Neural crest cell (in vitro differentiated cells): ENCODE results near the gene IL3. TPM values are rescaled to one million over a fixed set of nuclear protein-coding genes. Genes with fewer than 3 reads are reported as not detected.

ENCODE experiments used
- DNase-seq: peaks from one replicate; pipeline ENCODE4 v3.0.0; 2021; ENCODE audit warnings: low read depth, mixed read lengths, low spot score
- H3K27ac Mint-ChIP-seq: one replicate; pipeline ENCODE4 v1.8.0; 2021; ENCODE audit warnings: mild to moderate bottlenecking, mixed read lengths; ENCODE audit not compliant: unreplicated experiment
- H3K27me3 Mint-ChIP-seq: 2 replicates; pipeline ENCODE4 v1.8.0; 2021; ENCODE audit warnings: low read depth, mild to moderate bottlenecking, mixed read lengths
- H3K36me3 Mint-ChIP-seq: 2 replicates; pipeline ENCODE4 v1.8.0; 2021; ENCODE audit warnings: low read depth, mild to moderate bottlenecking, mixed read lengths
- H3K4me1 Mint-ChIP-seq: 2 replicates; pipeline ENCODE4 v1.8.0; 2021; ENCODE audit warnings: mixed read lengths
- H3K4me3 Mint-ChIP-seq: one replicate; pipeline ENCODE4 v1.8.0; 2021; ENCODE audit warnings: mild to moderate bottlenecking, mixed read lengths
- H3K9me3 Mint-ChIP-seq: 2 replicates; pipeline ENCODE4 v1.8.0; 2021; ENCODE audit warnings: mixed read lengths
- total RNA-seq: library from RNA; stranded (reverse); gene quantifications from 2 replicates; pipeline ENCODE4 v1.2.1, GENCODE V29; 2021
- TF ChIP-seq, protein P1 (sequence below): fragments of 200-600 bp; sonication (generic); conservative IDR thresholded peaks from 2 replicates; pipeline ENCODE4 v1.5.0; 2021; ENCODE audit warnings: antibody characterized with exemption, mild to moderate bottlenecking

The IL3 gene
- total RNA-seq, 1 donor from 2014 or later, result not detected

DNA sequence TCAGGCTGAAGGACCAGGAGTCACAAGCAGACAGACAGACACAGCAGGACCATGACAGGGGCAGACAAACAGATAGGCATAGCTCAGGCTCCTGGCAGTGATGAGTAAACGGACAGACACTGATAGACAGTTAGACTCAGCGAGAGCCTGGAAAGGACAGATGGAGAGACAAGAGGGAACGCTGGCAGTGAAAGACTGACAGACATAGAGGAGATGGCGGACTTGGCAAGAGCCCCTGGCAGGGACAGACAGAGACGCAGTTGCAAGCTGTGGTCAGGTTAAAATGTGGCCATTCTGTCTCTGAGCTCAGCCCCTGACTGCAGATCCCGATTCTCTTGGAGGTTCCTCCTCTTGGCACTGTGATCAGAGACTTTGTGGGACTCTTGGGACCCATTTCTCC, 26.7 kb downstream of the IL3 start:
- Mint-ChIP-seq H3K27ac (peak overlapping the region; percentile 53), H3K4me1 (no peaks in the 10 kb centered on the region), H3K36me3 (no peaks in the 10 kb centered on the region), H3K9me3 (no peaks in the 10 kb centered on the region), H3K4me3 (no peak overlapping the region), H3K27me3 (no peaks in the 10 kb centered on the region)
- TF ChIP-seq, protein P1, sequence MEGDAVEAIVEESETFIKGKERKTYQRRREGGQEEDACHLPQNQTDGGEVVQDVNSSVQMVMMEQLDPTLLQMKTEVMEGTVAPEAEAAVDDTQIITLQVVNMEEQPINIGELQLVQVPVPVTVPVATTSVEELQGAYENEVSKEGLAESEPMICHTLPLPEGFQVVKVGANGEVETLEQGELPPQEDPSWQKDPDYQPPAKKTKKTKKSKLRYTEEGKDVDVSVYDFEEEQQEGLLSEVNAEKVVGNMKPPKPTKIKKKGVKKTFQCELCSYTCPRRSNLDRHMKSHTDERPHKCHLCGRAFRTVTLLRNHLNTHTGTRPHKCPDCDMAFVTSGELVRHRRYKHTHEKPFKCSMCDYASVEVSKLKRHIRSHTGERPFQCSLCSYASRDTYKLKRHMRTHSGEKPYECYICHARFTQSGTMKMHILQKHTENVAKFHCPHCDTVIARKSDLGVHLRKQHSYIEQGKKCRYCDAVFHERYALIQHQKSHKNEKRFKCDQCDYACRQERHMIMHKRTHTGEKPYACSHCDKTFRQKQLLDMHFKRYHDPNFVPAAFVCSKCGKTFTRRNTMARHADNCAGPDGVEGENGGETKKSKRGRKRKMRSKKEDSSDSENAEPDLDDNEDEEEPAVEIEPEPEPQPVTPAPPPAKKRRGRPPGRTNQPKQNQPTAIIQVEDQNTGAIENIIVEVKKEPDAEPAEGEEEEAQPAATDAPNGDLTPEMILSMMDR, result no peak
- no peak for DNase-seq

DNA sequence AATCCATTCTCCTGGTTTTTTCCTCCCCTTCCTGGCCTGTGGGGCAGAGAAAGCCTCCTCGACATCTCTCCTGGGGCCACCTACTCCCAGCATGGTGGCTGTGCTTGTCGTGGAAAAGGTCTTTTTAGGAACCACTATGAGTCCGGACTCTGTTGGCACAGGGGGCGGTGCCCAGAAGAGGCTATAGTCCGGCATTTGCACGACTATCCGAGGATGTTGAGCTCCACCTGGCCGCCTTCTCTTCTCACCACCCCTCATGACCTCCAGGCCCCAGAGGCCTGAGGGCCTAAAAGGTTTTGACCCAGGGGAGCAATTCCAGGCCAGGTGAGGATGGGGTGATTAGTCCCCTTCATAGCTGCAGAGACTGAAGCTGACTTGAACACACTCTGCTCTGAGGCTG, 27.2 kb downstream of the IL3 start:
- Mint-ChIP-seq H3K36me3 (no peaks in the 10 kb centered on the region), H3K27me3 (no peaks in the 10 kb centered on the region), H3K4me1 (no peaks in the 10 kb centered on the region), H3K9me3 (no peaks in the 10 kb centered on the region), H3K4me3 (no peak overlapping the region), H3K27ac (no peak overlapping the region)
- TF ChIP-seq, protein P1, result no peak
- DNase-seq, result no peak

DNA sequence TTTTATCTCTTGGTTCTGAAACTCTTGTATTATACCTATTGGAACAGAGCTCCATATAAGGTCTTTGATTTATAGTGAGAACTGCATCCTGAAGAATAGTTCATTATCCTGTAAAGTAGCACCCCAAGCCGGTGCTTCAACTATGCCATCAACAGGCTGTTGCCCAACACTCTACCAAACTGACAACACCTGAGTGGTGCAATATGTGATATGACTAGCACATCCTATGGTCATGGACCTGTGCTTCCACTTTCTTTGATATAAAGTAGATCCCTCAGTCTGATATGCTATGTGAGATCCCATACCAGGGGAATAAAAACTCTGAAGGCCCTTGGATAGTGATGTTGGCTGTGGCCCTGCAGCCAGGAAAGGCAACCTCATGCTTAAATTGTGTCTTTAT, 28.9 kb downstream of the IL3 start:
- no peak overlapping the region for H3K4me3 Mint-ChIP-seq
- DNase-seq, result no peak
- H3K4me1 Mint-ChIP-seq, result no peaks in the 10 kb centered on the region
- TF ChIP-seq, protein P1, result no peak
- no peak overlapping the region for H3K27ac Mint-ChIP-seq
- no peaks in the 10 kb centered on the region for H3K36me3 Mint-ChIP-seq
- H3K27me3 Mint-ChIP-seq, result no peaks in the 10 kb centered on the region
- H3K9me3 Mint-ChIP-seq, result no peaks in the 10 kb centered on the region

DNA sequence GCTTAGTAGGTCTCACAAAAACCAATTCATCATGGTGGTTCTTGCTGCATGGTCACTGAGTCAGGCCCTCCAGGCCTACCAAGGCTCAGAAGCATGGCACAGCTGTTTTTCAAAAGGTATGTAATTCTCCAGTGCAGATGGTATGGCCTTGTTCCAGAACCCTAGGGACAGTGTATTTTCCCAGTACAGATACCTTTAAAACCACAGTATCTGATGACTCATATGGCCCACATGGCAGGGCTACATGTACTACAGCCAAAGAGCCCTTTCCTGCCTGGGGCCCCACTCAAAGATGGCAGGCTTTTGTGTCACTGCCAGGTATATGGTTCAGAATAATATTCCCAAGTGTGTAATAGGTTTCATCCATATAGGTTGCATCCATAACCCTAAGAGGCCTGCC, 29.7 kb downstream of the IL3 start:
- Mint-ChIP-seq H3K27ac (no peak overlapping the region), H3K4me1 (no peaks in the 10 kb centered on the region), H3K36me3 (no peaks in the 10 kb centered on the region), H3K27me3 (no peaks in the 10 kb centered on the region), H3K9me3 (no peaks in the 10 kb centered on the region), H3K4me3 (no peak overlapping the region)
- no peak for DNase-seq
- TF ChIP-seq, protein P1, result no peak

DNA sequence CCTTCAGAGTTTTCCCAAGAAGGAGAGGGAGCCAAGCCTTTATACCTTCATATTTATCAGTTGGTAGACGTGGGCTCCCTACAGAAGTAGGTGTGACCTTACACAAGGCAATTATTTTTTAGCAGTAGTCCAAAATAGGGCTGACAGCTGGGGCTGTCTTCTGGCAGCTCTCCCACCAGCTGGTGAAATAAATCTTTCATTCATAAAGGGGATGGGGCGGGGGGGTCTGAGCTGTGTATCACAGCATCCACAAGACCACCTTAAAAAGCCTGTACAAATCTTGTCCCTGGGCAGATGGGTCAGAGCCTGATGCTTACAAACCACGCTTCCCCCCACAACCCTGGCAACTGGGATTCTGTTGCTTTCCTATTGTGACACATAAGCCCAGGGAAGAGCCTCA, 32.8 kb downstream of the IL3 start:
- H3K36me3 Mint-ChIP-seq, result no peaks in the 10 kb centered on the region
- H3K27me3 Mint-ChIP-seq, result no peaks in the 10 kb centered on the region
- no peak overlapping the region for H3K4me3 Mint-ChIP-seq
- H3K27ac Mint-ChIP-seq, result no peak overlapping the region
- H3K9me3 Mint-ChIP-seq, result no peaks in the 10 kb centered on the region
- no peaks in the 10 kb centered on the region for H3K4me1 Mint-ChIP-seq
- DNase-seq, result no peak
- TF ChIP-seq, protein P1, result no peak
